IMR-90 (cell line): ENCODE data around the gene RHBDD2. TPM values are rescaled to one million over a fixed set of nuclear protein-coding genes. Genes with fewer than 3 reads are reported as not detected.

ENCODE experiments used
- ATAC-seq: fragments of 200-7000 bp; cut with Tn5 transposase; 2 replicates; pipeline ENCODE4 v1.9.1; 2020; ENCODE audit warnings: low read depth, mild to moderate bottlenecking, moderate library complexity
- Bru-seq: library from RNA; stranded (reverse); fragments of 400-500 nt; gene quantifications from one replicate; lab custom pipeline; 2021; lab: Mats Ljungman, UMichigan
- BruChase-seq, 2 experiments: library from RNA; stranded (reverse); fragments of 400-500 nt; gene quantifications; one replicate each; lab custom pipeline; 2021; lab: Mats Ljungman, UMichigan
- BruUV-seq: library from RNA; stranded (reverse); fragments of 400-500 nt; replicated peaks from 2 replicates; lab custom pipeline; 2021; lab: Mats Ljungman, UMichigan
- CTCF ChIA-PET: fragments of 300-600 bp; formaldehyde crosslinking; extraction: SDS; loops from one replicate; lab custom pipeline; 2021; ENCODE audit warnings: antibody characterized with exemption; lab: Yijun Ruan, JAX
- POLR2A ChIA-PET: fragments of 300-600 bp; sonication (Branson Sonifier 250); formaldehyde crosslinking; loops from one replicate; lab custom pipeline; 2022; ENCODE audit warnings: antibody characterized with exemption; ENCODE audit not compliant: unreplicated experiment; lab: Charles Lee
- DNase-seq: peaks from one replicate; pipeline ENCODE4 v3.0.0; 2013
- H2AFZ ChIP-seq: replicated peaks from 2 replicates; pipeline ENCODE3; 2013; ENCODE audit warnings: low read length, mild to moderate bottlenecking; ENCODE audit not compliant: poor library complexity
- H2AK5ac ChIP-seq: 2 replicates; pipeline ENCODE4 v1.6.1; 2013; ENCODE audit warnings: low read depth, low read length, inconsistent platforms
- H2AK9ac ChIP-seq: replicated peaks from 2 replicates; pipeline ENCODE3; 2013; ENCODE audit warnings: mild to moderate bottlenecking, low read depth, low read length, moderate library complexity; ENCODE audit not compliant: poor library complexity
- H2BK120ac ChIP-seq: 2 replicates; pipeline ENCODE4 v1.6.1; 2013; ENCODE audit warnings: low read depth, low read length, inconsistent platforms
- H2BK15ac ChIP-seq: 3 replicates; pipeline ENCODE4 v1.6.1; 2013; ENCODE audit warnings: low read depth, low read length, inconsistent platforms
- H2BK20ac ChIP-seq: 2 replicates; pipeline ENCODE4 v1.6.1; 2013; ENCODE audit warnings: low read depth, mild to moderate bottlenecking, inconsistent platforms, low read length, moderate library complexity
- H2BK5ac ChIP-seq: 2 replicates; pipeline ENCODE4 v1.6.1; 2013; ENCODE audit warnings: mild to moderate bottlenecking, low read depth, low read length, inconsistent platforms; ENCODE audit not compliant: poor library complexity, severe bottlenecking
- H3K14ac ChIP-seq: replicated peaks from 2 replicates; pipeline ENCODE4 v1.6.1; 2013; ENCODE audit warnings: low read depth, low read length, inconsistent platforms
- H3K18ac ChIP-seq: 2 replicates; pipeline ENCODE4 v1.6.1; 2013; ENCODE audit warnings: low read depth, low read length, control low read depth
- H3K23ac ChIP-seq: 2 replicates; pipeline ENCODE4 v1.6.1; 2013; ENCODE audit warnings: low read depth, low read length, inconsistent platforms
- H3K27ac ChIP-seq: 2 replicates; pipeline ENCODE4 v1.5.1; 2013; ENCODE audit warnings: mild to moderate bottlenecking, control low read depth, low read length; ENCODE audit not compliant: insufficient read depth
- H3K27me3 ChIP-seq: 2 replicates; pipeline ENCODE4 v1.6.1; 2013; ENCODE audit warnings: low read length; ENCODE audit not compliant: control insufficient read depth, insufficient read depth
- H3K36me3 ChIP-seq: 2 replicates; pipeline ENCODE4 v1.6.1; 2013; ENCODE audit warnings: low read length, mixed read lengths; ENCODE audit not compliant: control insufficient read depth, insufficient read depth
- H3K4ac ChIP-seq: 2 replicates; pipeline ENCODE4 v1.6.1; 2013; ENCODE audit warnings: low read depth, low read length, inconsistent platforms
- H3K4me1 ChIP-seq: 2 replicates; pipeline ENCODE4 v1.6.1; 2013; ENCODE audit warnings: low read length, mixed read lengths; ENCODE audit not compliant: control insufficient read depth, insufficient read depth
- H3K4me2 ChIP-seq: 2 replicates; pipeline ENCODE4 v1.6.1; 2013; ENCODE audit warnings: low read depth, mild to moderate bottlenecking, control low read depth, low read length, moderate library complexity
- H3K4me3 ChIP-seq: 2 replicates; pipeline ENCODE4 v1.5.1; 2013; ENCODE audit warnings: low read depth, mild to moderate bottlenecking, control low read depth, low read length, moderate library complexity; ENCODE audit not compliant: insufficient read depth
- H3K56ac ChIP-seq: 2 replicates; pipeline ENCODE4 v1.6.1; 2013; ENCODE audit warnings: low read length, inconsistent platforms; ENCODE audit not compliant: insufficient read depth; ENCODE audit errors: extremely low read depth
- H3K79me1 ChIP-seq, 2 experiments: 2 replicates each; pipeline ENCODE4 v1.6.1; 2013; ENCODE audit warnings: low read length in 2 of 2, inconsistent platforms in 1 of 2, low read depth in 1 of 2
- H3K9ac ChIP-seq: 2 replicates; pipeline ENCODE4 v1.6.1; 2013; ENCODE audit warnings: low read depth, low read length, control low read depth
- H3K9me1 ChIP-seq: 2 replicates; pipeline ENCODE4 v1.6.1; 2013; ENCODE audit warnings: low read length, inconsistent platforms; ENCODE audit not compliant: insufficient read depth
- H3K9me3 ChIP-seq: 2 replicates; pipeline ENCODE4 v1.6.1; 2013; ENCODE audit warnings: low read length; ENCODE audit not compliant: control insufficient read depth, insufficient read depth
- H4K20me1 ChIP-seq: 2 replicates; pipeline ENCODE4 v1.6.1; 2013; ENCODE audit warnings: low read length, inconsistent platforms; ENCODE audit not compliant: insufficient read depth
- H4K5ac ChIP-seq: 2 replicates; pipeline ENCODE4 v1.6.1; 2013; ENCODE audit warnings: mild to moderate bottlenecking, low read depth, low read length, control low read depth
- H4K8ac ChIP-seq, 2 experiments: 2 replicates each; pipeline ENCODE4 v1.6.1; 2013; ENCODE audit warnings: low read depth in 2 of 2, low read length in 2 of 2, control low read depth in 1 of 2, inconsistent platforms in 1 of 2
- H4K91ac ChIP-seq: 2 replicates; pipeline ENCODE4 v1.6.1; 2013; ENCODE audit warnings: low read depth, low read length, inconsistent platforms; ENCODE audit not compliant: insufficient read depth
- CTCF ChIP-seq: conservative IDR thresholded peaks from 2 replicates; pipeline ENCODE4 v1.5.1; 2012; ENCODE audit warnings: mild to moderate bottlenecking, low read depth, low read length, improper control_type of control experiment
- MAZ ChIP-seq: IDR thresholded peaks from 2 replicates; pipeline ENCODE4 v1.6.1; 2012; ENCODE audit warnings: low read depth, mild to moderate bottlenecking, low read length, improper control_type of control experiment, moderate library complexity, borderline replicate concordance
- MXI1 ChIP-seq: IDR thresholded peaks from 2 replicates; pipeline ENCODE4 v1.6.1; 2012; ENCODE audit warnings: low read depth, mild to moderate bottlenecking, low read length, moderate library complexity, borderline replicate concordance
- POLR2A ChIP-seq: IDR thresholded peaks from 2 replicates; pipeline ENCODE4 v1.6.1; 2012; ENCODE audit warnings: mild to moderate bottlenecking, low read depth, low read length
- SMC3 ChIP-seq: fragments of 150-350 bp; IDR thresholded peaks from 2 replicates; pipeline ENCODE4 v1.6.1; 2016; ENCODE audit warnings: low read depth, mild to moderate bottlenecking, antibody characterized with exemption, low read length, moderate library complexity
- USF2 ChIP-seq: fragments of 150-350 bp; IDR thresholded peaks from 2 replicates; pipeline ENCODE4 v1.6.1; 2017; ENCODE audit warnings: mild to moderate bottlenecking, antibody characterized with exemption, low read length, low read depth
- WGBS, 2 experiments: methylation state at CpG; one replicate each; pipeline versions ENCODE4 v1.1.5 to v1.1.7; 2013; ENCODE audit warnings: missing lambda C conversion rate in 2 of 2; ENCODE audit not compliant: insufficient read length in 1 of 2; ENCODE audit errors: extremely low coverage in 2 of 2; 5-methylcytosine and 5-hydroxymethylcytosine counted together
- dilution Hi-C: fragments of 300-500 bp; cut with HindIII; formaldehyde crosslinking; loops from one replicate; pipeline ENCODE4 v1.14.3; 2018; ENCODE audit warnings: low sequenced_read_pairs; ENCODE audit not compliant: unreplicated experiment
- in situ Hi-C: fragments of 300-500 bp; cut with MboI; formaldehyde crosslinking; loops from 3 replicates; pipeline ENCODE4 v1.14.3; 2019; ENCODE audit warnings: low sequenced_read_pairs, inconsistent platforms, mixed read lengths
- intact Hi-C: fragments of 100-400 bp; cut with micrococcal nuclease; formaldehyde crosslinking; loops from 2 replicates; pipeline ENCODE4 v1.10.0; 2022
- long read RNA-seq: library from polyadenylated mRNA; unstranded; transcript quantifications from one replicate; pipeline ENCODE4 v2.0.0, GENCODE V29; 2021; ENCODE audit not compliant: unreplicated experiment
- polyA plus RNA-seq, 3 experiments: library from polyadenylated mRNA; depleted of rRNA; stranded (reverse); fragments of >200 nt; gene quantifications; 2 replicates each; pipeline ENCODE4 v1.2.3, GENCODE V29; 2012; ENCODE audit warnings: low replicate concordance in 1 of 3
- total RNA-seq: library from RNA; depleted of rRNA; stranded (reverse); fragments of >200 nt; gene quantifications from 2 replicates; pipeline ENCODE4 v1.2.3, GENCODE V29; 2012; rRNA removed

The RHBDD2 gene
- 9.7 and 10.8 TPM in 2 replicates for total RNA-seq
- polyA plus RNA-seq (2012; rRNA removed), result 42.4 and 47.5 TPM in 2 replicates
- 41.1 and 59.7 TPM in 2 replicates for polyA plus RNA-seq (2012; cell fraction: cytosol; rRNA removed)
- 54.6 and 103 TPM in 2 replicates for polyA plus RNA-seq (2012; cell fraction: nucleus; rRNA removed; ENCODE audit: low replicate concordance)
- percentile 67 among the genes with signal in this experiment for Bru-seq, nascent RNA
- BruChase-seq, experiment 1, labeled RNA remaining after a 6-hour chase, result percentile 79 among the genes with signal in this experiment
- percentile 65 among the genes with signal in this experiment for BruChase-seq, experiment 2, labeled RNA remaining after a 2-hour chase
- long read RNA-seq, transcript RHBDD2-202 (5 exons, 1,878 nt), result minor isoform, 7 of 69 reads
- long read RNA-seq, transcript RHBDD2-201 (4 exons, 1,802 nt), result major isoform, 36 of 69 reads
- long read RNA-seq, partial matches to known transcripts, result 8 of 69 reads
- long read RNA-seq, other reads (novel, unspliced or antisense), result 11 of 69 reads

GRCh38 chr7:75878769-75879611 is at the start of gene RHBDD2:
Gene RHBDD2 (plus strand): TSS chr7:75879034. CDS start chr7:75879083, 49 bp downstream.
- no TSS peak for BruUV-seq
- POLR2A ChIA-PET, result no interaction called here

More at GRCh38 chr7:75878769-75879611, at the start of gene RHBDD2:
- Histone ChIP-seq H4K20me1 (peaks cover 7% of the 10 kb centered on the region; the same call in 1 of the 2 replicates), H2BK5ac (peak within 1 kb of the TSS; percentile 90), H3K79me1 (peaks cover 24 to 41% of the 10 kb centered on the region in 2 experiments), H4K8ac (peak within 1 kb of the TSS; percentile 94 to 100), H3K36me3 (peaks cover 20% of the 10 kb centered on the region), H3K56ac (peak within 1 kb of the TSS; percentile 89), H3K18ac (peak within 1 kb of the TSS; percentile 84), H2AFZ (peak within 1 kb of the TSS; percentile 99), H3K4ac (peak within 1 kb of the TSS; percentile 97), H3K4me3 (peak within 1 kb of the TSS; percentile 91), H3K4me2 (peak within 1 kb of the TSS; percentile 99), H3K23ac (peak within 1 kb of the TSS; percentile 99), H2AK5ac (peak within 1 kb of the TSS; percentile 98), H3K9ac (peak within 1 kb of the TSS; percentile 84), H4K5ac (peak within 1 kb of the TSS; percentile 92), H3K9me3 (no peaks in the 10 kb centered on the region), H3K4me1 (peaks cover 6% of the 10 kb centered on the region), H3K27me3 (no peaks in the 10 kb centered on the region), H3K9me1 (peaks cover 15% of the 10 kb centered on the region), H2AK9ac (peak within 1 kb of the TSS; percentile 90), H4K91ac (peak within 1 kb of the TSS; percentile 94), H2BK120ac (peak within 1 kb of the TSS; percentile 75), H3K27ac (peak within 1 kb of the TSS; percentile 86), H3K14ac (peak within 1 kb of the TSS; percentile 96), H2BK15ac (peak within 1 kb of the TSS; percentile 95; the same call in 2 of the 3 replicates), H2BK20ac (peak within 1 kb of the TSS; percentile 67)
- CTCF ChIA-PET, result no interaction called here
- no peak for TF ChIP-seq MAZ
- peak; percentile 25; the same call in 1 of the 2 replicates for TF ChIP-seq SMC3
- peak; percentile 83; the same call in 1 of the 2 replicates for TF ChIP-seq MXI1
- peak; percentile 84 for TF ChIP-seq POLR2A
- TF ChIP-seq USF2, result 0 out of 2 replicates have a peak, but pooled peaks have one; percentile 22
- TF ChIP-seq CTCF, result 0 out of 2 replicates have a peak, but pooled peaks have one; percentile 24
- DNase-seq (peak; percentile 90), ATAC-seq (peak; percentile 99)
- dilution Hi-C loops (no loop called here), in situ Hi-C loops (no loop called here), intact Hi-C loops (no loop called here)
- WGBS, 2 experiments, result 1% methylated on average over 50 of the region's 65 CpGs; no CpG with 5 or more reads in 1 of the 2 experiments
